SK-N-SH (cell line): Measurements from ENCODE around the gene COL4A3. TPM values are rescaled to one million over a fixed set of nuclear protein-coding genes. Genes with fewer than 3 reads are reported as not detected.

Source experiments
- CTCF ChIA-PET: fragments of 300-600, 350-600 bp; formaldehyde crosslinking; extraction: SDS; loops from one replicate; lab custom pipeline; 2021; lab: Yijun Ruan, JAX
- POLR2A ChIA-PET: fragments of 350-600 bp; sonication (Branson Sonifier 250); formaldehyde crosslinking; extraction: SDS; loops from one replicate; lab custom pipeline; 2020; ENCODE audit warnings: antibody characterized with exemption, inconsistent platforms; lab: Yijun Ruan, JAX
- DNase-seq: peaks from one replicate; pipeline ENCODE4 v3.0.0; 2012
- H2AFZ ChIP-seq: fragments of 200-600 bp; sonication (generic); 2 replicates; pipeline ENCODE4 v1.8.1; 2016; ENCODE audit warnings: antibody characterized with exemption, mild to moderate bottlenecking, low read depth
- H3F3A ChIP-seq: fragments of 200-600 bp; sonication (generic); replicated peaks from 2 replicates; pipeline ENCODE3; 2016; ENCODE audit warnings: antibody characterized with exemption, mild to moderate bottlenecking; ENCODE audit not compliant: insufficient read depth
- H3K27ac ChIP-seq, 2 experiments: fragments of 200-500 bp in 1 of 2; fragments of 200-600 bp in 1 of 2; sonication (Bioruptor generic) in 1 of 2; sonication (generic), shearing (Covaris generic) in 1 of 2; 2 replicates each; pipeline versions ENCODE4 v1.5.1 to v1.6.1; 2014 to 2016; ENCODE audit warnings: low read depth in 2 of 2, inconsistent platforms in 1 of 2, low read length in 1 of 2, mild to moderate bottlenecking in 1 of 2, mixed read lengths in 1 of 2
- H3K27me3 ChIP-seq: fragments of 200-600 bp; sonication (generic), shearing (Covaris generic); 2 replicates; pipeline ENCODE4 v1.6.1; 2016; ENCODE audit warnings: mixed run types; ENCODE audit not compliant: insufficient read depth
- H3K36me3 ChIP-seq, 2 experiments: fragments of 200-500 bp in 1 of 2; fragments of 200-600 bp in 1 of 2; sonication (Bioruptor generic) in 1 of 2; sonication (generic) in 1 of 2; replicated peaks in 1 of 2; 2 replicates each; pipeline versions ENCODE3 to v1.5.1; 2014 to 2016; ENCODE audit warnings: low read length in 1 of 2, mild to moderate bottlenecking in 1 of 2; ENCODE audit not compliant: insufficient read depth in 2 of 2, control insufficient read depth in 1 of 2
- H3K4me1 ChIP-seq, 2 experiments: fragments of 200-500 bp in 1 of 2; fragments of 200-600 bp in 1 of 2; sonication (Bioruptor generic) in 1 of 2; sonication (generic), shearing (Covaris generic) in 1 of 2; 2 replicates each; pipeline versions ENCODE4 v1.5.1 to v1.6.1; 2014 to 2016; ENCODE audit warnings: low read depth in 1 of 2, low read length in 1 of 2, mixed run types in 1 of 2; ENCODE audit not compliant: insufficient read depth in 2 of 2, control insufficient read depth in 1 of 2
- H3K4me2 ChIP-seq: fragments of 200-600 bp; sonication (generic), shearing (Covaris generic); 2 replicates; pipeline ENCODE4 v1.6.1; 2017; ENCODE audit warnings: mixed run types
- H3K4me3 ChIP-seq, 2 experiments: fragments of 200-500 bp in 1 of 2; fragments of 200-600 bp in 1 of 2; sonication (Bioruptor generic) in 1 of 2; sonication (generic), shearing (Covaris generic) in 1 of 2; 2 replicates each; pipeline versions ENCODE4 v1.5.1 to v1.8.1; 2014 to 2016; ENCODE audit warnings: low read depth in 2 of 2, inconsistent platforms in 1 of 2, low read length in 1 of 2, mild to moderate bottlenecking in 1 of 2, mixed read lengths in 1 of 2, moderate library complexity in 1 of 2
- H3K79me2 ChIP-seq: fragments of 200-600 bp; sonication (generic); 2 replicates; pipeline ENCODE4 v1.8.1; 2017; ENCODE audit warnings: mild to moderate bottlenecking; ENCODE audit not compliant: insufficient read depth
- H3K9ac ChIP-seq: fragments of 200-600 bp; sonication (generic); 2 replicates; pipeline ENCODE4 v1.6.1; 2017; ENCODE audit warnings: mixed run types
- H3K9me2 ChIP-seq: fragments of 200-600 bp; sonication (generic); 2 replicates; pipeline ENCODE4 v1.6.1; 2017; ENCODE audit warnings: mixed run types
- H3K9me3 ChIP-seq: fragments of 200-600 bp; sonication (generic); 2 replicates; pipeline ENCODE4 v1.6.1; 2017; ENCODE audit warnings: mixed run types, mild to moderate bottlenecking, moderate library complexity
- H4K20me1 ChIP-seq: fragments of 200-600 bp; sonication (generic); 2 replicates; pipeline ENCODE4 v1.6.1; 2017; ENCODE audit warnings: mild to moderate bottlenecking, mixed run types; ENCODE audit not compliant: insufficient read depth
- CHD2 ChIP-seq: fragments of 150-350 bp; IDR thresholded peaks from 2 replicates; pipeline ENCODE4 v1.6.1; 2018; ENCODE audit warnings: low read length; ENCODE audit not compliant: partially characterized antibody
- ELF1 ChIP-seq: IDR thresholded peaks from 2 replicates; pipeline ENCODE4 v1.4.0; 2012
- FOSL2 ChIP-seq: IDR thresholded peaks from 2 replicates; pipeline ENCODE4 v1.4.0; 2012; ENCODE audit warnings: low read depth, mild to moderate bottlenecking, moderate library complexity, borderline replicate concordance
- FOXJ3 ChIP-seq: sonication (generic); formaldehyde crosslinking; IDR thresholded peaks from 2 replicates; pipeline ENCODE4 v1.5.1; 2020; ENCODE audit warnings: mild to moderate bottlenecking, missing genetic modification reagents
- FOXM1 ChIP-seq: IDR thresholded peaks from 2 replicates; pipeline ENCODE4 v1.4.0; 2012; ENCODE audit warnings: low read depth, mild to moderate bottlenecking
- IRF3 ChIP-seq: fragments of 150-350 bp; IDR thresholded peaks from 2 replicates; pipeline ENCODE4 v1.6.1; 2016; ENCODE audit warnings: mild to moderate bottlenecking, low read depth, low read length
- JUND ChIP-seq: IDR thresholded peaks from 2 replicates; pipeline ENCODE4 v1.4.0; 2012
- MAX ChIP-seq: IDR thresholded peaks from 2 replicates; pipeline ENCODE4 v1.4.0; 2012; ENCODE audit warnings: low read depth
- MEF2A ChIP-seq: IDR thresholded peaks from 2 replicates; pipeline ENCODE4 v1.4.0; 2012; ENCODE audit warnings: low read depth, borderline replicate concordance
- REST ChIP-seq: IDR thresholded peaks from 2 replicates; pipeline ENCODE4 v1.6.1; 2012; ENCODE audit warnings: mild to moderate bottlenecking, low read depth, low read length, moderate library complexity
- RFX5 ChIP-seq: IDR thresholded peaks from 2 replicates; pipeline ENCODE4 v1.6.1; 2012; ENCODE audit warnings: mild to moderate bottlenecking, improper control_type of control experiment, low read length
- RXRA ChIP-seq: IDR thresholded peaks from 2 replicates; pipeline ENCODE4 v1.4.0; 2012; ENCODE audit warnings: low read depth, mild to moderate bottlenecking, borderline replicate concordance
- TAF1 ChIP-seq: IDR thresholded peaks from 2 replicates; pipeline ENCODE4 v1.6.1; 2012; ENCODE audit warnings: low read depth, mild to moderate bottlenecking, low read length, moderate library complexity, borderline replicate concordance
- TCF12 ChIP-seq: IDR thresholded peaks from 2 replicates; pipeline ENCODE4 v1.4.0; 2012
- TEAD4 ChIP-seq: IDR thresholded peaks from 2 replicates; pipeline ENCODE4 v1.4.0; 2012; ENCODE audit warnings: mild to moderate bottlenecking, borderline replicate concordance; ENCODE audit not compliant: insufficient read depth
- USF1 ChIP-seq: IDR thresholded peaks from 2 replicates; pipeline ENCODE4 v1.4.0; 2012; ENCODE audit warnings: low read depth, borderline replicate concordance
- WGBS: methylation state at CpG from one replicate; pipeline ENCODE4 v1.1.6; 2017; ENCODE audit warnings: low lambda C conversion rate; 5-methylcytosine and 5-hydroxymethylcytosine counted together
- polyA plus RNA-seq, 3 experiments: library from polyadenylated mRNA; depleted of rRNA; stranded (reverse); fragments of >200 nt; gene quantifications; 2 replicates each; pipeline ENCODE4 v1.2.3, GENCODE V29; 2012

COL4A3 gene
- polyA plus RNA-seq, 1 of the 3 experiments (the other 2 are of a cell fraction), result not detected

- TF ChIP-seq IRF3 (no peak), TEAD4 (no peak), FOXJ3 (CRISPR knock-in tag) (no peak), TAF1 (no peak), CHD2 (no peak), RFX5 (no peak), FOSL2 (no peak)
These were observed 121.4 kb downstream of the COL4A3 start (continued) for GRCh38 chr2:227285741-227286236.

- Histone ChIP-seq H3K9me2 (no peaks in the 10 kb centered on the region), H3K4me2 (no peak overlapping the region), H3K4me3 (no peak overlapping the region), H3F3A (no peaks in the 10 kb centered on the region), H3K27ac (no peak overlapping the region), H2AFZ (no peak overlapping the region), H3K79me2 (no peaks in the 10 kb centered on the region), H4K20me1 (no peaks in the 10 kb centered on the region), H3K4me1 (no peaks in the 10 kb centered on the region), H3K9me3 (no peaks in the 10 kb centered on the region), H3K27me3 (no peaks in the 10 kb centered on the region), H3K36me3 (no peaks in the 10 kb centered on the region), H3K9ac (no peak overlapping the region)
- POLR2A ChIA-PET, result interaction anchor here (0.6 kb wide), 1 partner anchor 234 kb away, joined by 3 read pairs; no protein-coding TSS in a partner anchor
- CTCF ChIA-PET, result no interaction called here
- DNase-seq, result no peak
- TF ChIP-seq FOXM1 (no peak), USF1 (no peak), REST (no peak), MEF2A (no peak), TAF1 (no peak), RFX5 (no peak), JUND (no peak), ELF1 (no peak), TCF12 (no peak), MAX (no peak), RXRA (no peak)
- 79% methylated on average over 5 of the region's 5 CpGs for WGBS
These were observed 123.3 kb downstream of the COL4A3 start for GRCh38 chr2:227287771-227288170.
